Measurements from ENCODE around the gene TIMELESS. TPM values are rescaled to one million over a fixed set of nuclear protein-coding genes. Genes with fewer than 3 reads are reported as not detected.

TIMELESS gene
- total and polyA plus RNA-seq, 9 of the 15 experiments (the other 6 are each of a cell fraction or from before 2014, with no cell fraction given) = 11.9 to 59.2 (median 35.8) TPM

DNA sequence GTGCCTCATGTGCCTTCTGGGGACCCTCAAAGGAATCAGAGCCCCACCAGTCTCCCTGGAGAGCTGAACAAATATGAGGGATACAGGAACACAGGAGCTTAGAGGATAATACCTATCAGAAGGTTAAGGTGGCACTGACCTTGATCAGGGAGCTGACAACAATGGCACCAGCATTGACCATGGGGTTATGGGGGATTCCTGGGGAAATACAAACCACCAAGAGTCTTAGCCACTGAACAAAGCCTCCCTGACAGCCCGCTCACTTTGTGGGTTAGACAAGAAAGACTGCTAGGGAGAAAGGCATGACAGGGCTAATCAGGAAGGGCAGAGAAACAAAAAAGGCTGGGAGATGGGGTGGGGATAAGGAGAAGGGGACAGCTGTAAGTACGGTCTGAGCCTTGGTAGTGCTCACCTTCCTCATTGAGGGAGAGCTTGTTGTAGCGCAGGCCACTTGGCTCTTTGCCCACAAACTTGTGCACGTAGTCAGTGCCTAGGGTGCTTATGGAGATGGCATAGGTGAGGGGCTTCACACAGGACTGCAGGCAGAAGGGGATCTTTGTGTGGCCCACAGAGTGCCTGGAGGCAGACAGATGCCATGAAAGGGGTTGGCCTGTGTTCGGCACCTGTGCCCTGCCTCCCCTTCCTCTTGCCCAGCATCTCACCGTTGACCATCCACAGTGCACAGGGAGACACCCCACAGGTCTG lies 28.4 kb upstream of the TIMELESS start:
- DNase-seq (ENCODE audit: extremely low read depth in 1 of 4, low spot score in 3 of 4) (no peak), ATAC-seq (peak; percentile 44), FAIRE-seq (no peak)
- Histone ChIP-seq H3K4me1 (replicated peaks in 1 of 2; ENCODE audit: control insufficient read depth in 2 of 2, insufficient read depth in 2 of 2, low read length in 2 of 2) (peaks cover 0 to 4% of the 10 kb centered on the region in 2 experiments; a peak in 2 of 5 replicates), H3K9ac (ENCODE audit: insufficient read depth in 1 of 2, low read depth in 2 of 2, low read length in 2 of 2) (peak overlapping the region in 1 of 2 experiments; percentile 36; a peak in 1 of 4 replicates), H3K36me3 (ENCODE audit: control insufficient read depth, insufficient read depth, low read length) (0 out of 3 replicates have a peak, but pooled peaks cover under 1% of the 10 kb centered on the region), H3K79me2 (ENCODE audit: control insufficient read depth, insufficient read depth, low read length) (no peaks in the 10 kb centered on the region), H3K9me1 (ENCODE audit: control insufficient read depth, insufficient read depth, low read length) (peaks cover 5% of the 10 kb centered on the region), H3K4me2 (ENCODE audit: insufficient read depth, low read length) (no peak overlapping the region), H3K27ac (ENCODE audit: extremely low read depth, low read depth, low read length) (no peak overlapping the region), H3K4me3 (no peak overlapping the region), H4K20me1 (replicated peaks; ENCODE audit: control insufficient read depth, insufficient read depth, low read length) (0 out of 2 replicates have a peak, but pooled peaks cover 8% of the 10 kb centered on the region), H3K9me3 (replicated peaks; ENCODE audit: control insufficient read depth, insufficient read depth, low read depth, low read length) (no peaks in the 10 kb centered on the region), H2AFZ (ENCODE audit: low read depth, low read length) (no peak overlapping the region), H3K27me3 (ENCODE audit: control insufficient read depth in 2 of 2, insufficient read depth in 2 of 2, low read length in 2 of 2) (no peaks in the 10 kb centered on the region)
- intact Hi-C loops (cut with micrococcal nuclease) = no loop called here
- WGBS (ENCODE audit: insufficient coverage, low coverage, missing lambda C conversion rate) = 30% methylated on average over 6 of the region's 6 CpGs
- peak; percentile 66 for TF ChIP-seq NFIC (IDR thresholded peaks at IDR 0.05)
- TF ChIP-seq CREBBP (IDR thresholded peaks at IDR 0.05; ENCODE audit: low read depth, low read length) = no peak
- TF ChIP-seq, protein P1, sequence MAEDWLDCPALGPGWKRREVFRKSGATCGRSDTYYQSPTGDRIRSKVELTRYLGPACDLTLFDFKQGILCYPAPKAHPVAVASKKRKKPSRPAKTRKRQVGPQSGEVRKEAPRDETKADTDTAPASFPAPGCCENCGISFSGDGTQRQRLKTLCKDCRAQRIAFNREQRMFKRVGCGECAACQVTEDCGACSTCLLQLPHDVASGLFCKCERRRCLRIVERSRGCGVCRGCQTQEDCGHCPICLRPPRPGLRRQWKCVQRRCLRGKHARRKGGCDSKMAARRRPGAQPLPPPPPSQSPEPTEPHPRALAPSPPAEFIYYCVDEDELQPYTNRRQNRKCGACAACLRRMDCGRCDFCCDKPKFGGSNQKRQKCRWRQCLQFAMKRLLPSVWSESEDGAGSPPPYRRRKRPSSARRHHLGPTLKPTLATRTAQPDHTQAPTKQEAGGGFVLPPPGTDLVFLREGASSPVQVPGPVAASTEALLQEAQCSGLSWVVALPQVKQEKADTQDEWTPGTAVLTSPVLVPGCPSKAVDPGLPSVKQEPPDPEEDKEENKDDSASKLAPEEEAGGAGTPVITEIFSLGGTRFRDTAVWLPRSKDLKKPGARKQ (CRISPR knock-in tag; IDR thresholded peaks at IDR 0.05) = no peak
- no peak for TF ChIP-seq MIER1 (IDR thresholded peaks at IDR 0.05; ENCODE audit: low read depth)
- in situ Hi-C loops (cut with MboI) = no loop called here
- CTCF ChIA-PET (ENCODE audit: low intra/inter-chr PET ratio) = interaction anchor here (0.6 kb wide), 1 partner anchor 182 kb away, joined by 3 read pairs; no protein-coding TSS in a partner anchor
- POLR2A ChIA-PET = interaction anchor here (0.6 kb wide), 1 partner anchor 271 kb away, joined by 5 read pairs; no protein-coding TSS in a partner anchor
- BruUV-seq (replicated peaks) = no TSS peak
